Vagina (tissue), 2 donors: ENCODE results near the gene FITM2. TPM values are rescaled to one million over a fixed set of nuclear protein-coding genes. Genes with fewer than 3 reads are reported as not detected.
"Not testable (repeated sequence)": the region's sequence is repeated elsewhere in the genome, so short reads cannot be mapped to it uniquely, and the experiment has no call there.

ENCODE experiments used
- DNase-seq, 2 donors: peaks; one replicate each; pipeline ENCODE4 v3.0.0-alpha.2; 2017; ENCODE audit errors: extremely low spot score in 2 of 2
- H3K27ac ChIP-seq: fragments of 200-600 bp; sonication (generic); one replicate; pipeline ENCODE4 v1.5.1; 2019
- H3K27me3 ChIP-seq: fragments of 200-600 bp; sonication (generic); one replicate; pipeline ENCODE4 v1.5.1; 2019
- H3K36me3 ChIP-seq, 2 donors: fragments of 200-600 bp; sonication (generic); one replicate each; pipeline ENCODE4 v1.5.1; 2017 to 2019
- H3K4me1 ChIP-seq: fragments of 200-600 bp; sonication (generic); one replicate; pipeline ENCODE4 v1.5.1; 2019
- H3K4me3 ChIP-seq, 2 donors: fragments of 200-600 bp; sonication (generic); 1 replicate in 1 of 2; 2 replicates in 1 of 2; pipeline ENCODE4 v1.5.1; 2016 to 2019
- H3K9me3 ChIP-seq: fragments of 200-600 bp; sonication (generic); one replicate; pipeline ENCODE4 v1.5.1; 2019
- POLR2A ChIP-seq, 2 donors: fragments of 450-650 bp; IDR thresholded peaks; one replicate each; pipeline ENCODE4 v1.6.1; 2017; ENCODE audit warnings: antibody characterized with exemption in 2 of 2, mild to moderate bottlenecking in 2 of 2, moderate library complexity in 2 of 2
- POLR2AphosphoS5 ChIP-seq, 2 donors: sonication (generic); formaldehyde crosslinking; IDR thresholded peaks; one replicate each; pipeline ENCODE4 v1.9.0; 2017; ENCODE audit warnings: antibody characterized with exemption in 2 of 2, mild to moderate bottlenecking in 2 of 2, low read depth in 1 of 2; ENCODE audit not compliant: insufficient read depth in 1 of 2
- intact Hi-C: fragments of 100-400 bp; cut with DNase I; formaldehyde crosslinking; loops from one replicate; pipeline ENCODE4 v1.15.1; 2023
- total RNA-seq: library from RNA; depleted of rRNA; stranded (reverse); fragments of >200 nt; gene quantifications from one replicate; pipeline ENCODE4 v1.2.3, GENCODE V29; 2016
- TF ChIP-seq, protein P1 (sequence below), 3 experiments: fragments of 450-650 bp in 2 of 3; fragments of 200-600 bp in 1 of 3; sonication (generic) in 1 of 3; IDR thresholded peaks; one replicate each; pipeline ENCODE4 v1.5.1; 2017 to 2019; ENCODE audit warnings: antibody characterized with exemption in 3 of 3, mild to moderate bottlenecking in 2 of 3, moderate library complexity in 2 of 3

FITM2 gene
- total RNA-seq, 1 donor from 2014 or later: 7.4 TPM

DNA sequence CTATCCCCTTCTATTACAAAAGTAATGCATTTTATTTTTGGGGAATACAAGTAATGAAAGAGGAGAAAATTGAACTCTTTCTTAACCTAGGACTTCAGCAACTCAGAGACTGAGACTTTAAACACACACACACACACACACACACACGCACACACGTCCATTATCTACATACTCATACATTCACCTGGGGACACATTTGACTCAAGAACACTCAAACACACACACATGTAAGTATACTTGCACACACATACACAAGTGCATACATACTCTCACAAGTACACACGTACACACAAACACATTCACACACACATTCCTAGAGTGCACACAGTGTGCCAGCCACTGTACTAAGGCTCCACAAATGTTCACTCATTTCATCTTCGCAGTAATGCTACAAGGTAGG lies 23.7 kb upstream of the FITM2 start:
- intact Hi-C loops: no loop called here

DNA sequence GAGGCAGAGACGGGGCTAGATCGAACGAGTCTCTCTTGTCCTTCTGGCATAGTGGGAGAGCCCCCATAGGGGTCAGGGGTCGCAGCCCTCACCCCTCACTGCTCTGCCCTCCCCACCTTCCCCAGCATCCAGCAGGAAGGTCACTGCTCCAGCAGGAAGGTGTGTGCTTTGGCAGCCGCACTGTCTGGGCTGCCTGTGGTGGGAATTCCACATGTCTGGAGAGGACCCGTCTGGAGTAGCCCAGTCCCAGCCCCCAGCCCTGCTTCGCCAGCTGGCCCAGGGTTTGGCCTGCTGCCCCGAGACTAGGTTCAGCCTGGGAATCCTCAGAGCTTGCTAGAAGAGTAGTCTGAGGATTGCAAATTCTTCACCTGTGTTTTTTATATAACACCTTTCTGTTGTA lies 23.3 kb upstream of the FITM2 start:
- H3K4me3 ChIP-seq: no peak overlapping the region
- no peak overlapping the region for H3K27ac ChIP-seq
- no peaks in the 10 kb centered on the region for H3K36me3 ChIP-seq
- intact Hi-C loops: no loop called here
- no peaks in the 10 kb centered on the region for H3K9me3 ChIP-seq
- TF ChIP-seq POLR2AphosphoS5 (IDR thresholded peaks at IDR 0.05; ENCODE audit: insufficient read depth in 1 of 2, low read depth in 1 of 2): no peak
- no peak for TF ChIP-seq POLR2A (IDR thresholded peaks at IDR 0.05)
- TF ChIP-seq, protein P1, sequence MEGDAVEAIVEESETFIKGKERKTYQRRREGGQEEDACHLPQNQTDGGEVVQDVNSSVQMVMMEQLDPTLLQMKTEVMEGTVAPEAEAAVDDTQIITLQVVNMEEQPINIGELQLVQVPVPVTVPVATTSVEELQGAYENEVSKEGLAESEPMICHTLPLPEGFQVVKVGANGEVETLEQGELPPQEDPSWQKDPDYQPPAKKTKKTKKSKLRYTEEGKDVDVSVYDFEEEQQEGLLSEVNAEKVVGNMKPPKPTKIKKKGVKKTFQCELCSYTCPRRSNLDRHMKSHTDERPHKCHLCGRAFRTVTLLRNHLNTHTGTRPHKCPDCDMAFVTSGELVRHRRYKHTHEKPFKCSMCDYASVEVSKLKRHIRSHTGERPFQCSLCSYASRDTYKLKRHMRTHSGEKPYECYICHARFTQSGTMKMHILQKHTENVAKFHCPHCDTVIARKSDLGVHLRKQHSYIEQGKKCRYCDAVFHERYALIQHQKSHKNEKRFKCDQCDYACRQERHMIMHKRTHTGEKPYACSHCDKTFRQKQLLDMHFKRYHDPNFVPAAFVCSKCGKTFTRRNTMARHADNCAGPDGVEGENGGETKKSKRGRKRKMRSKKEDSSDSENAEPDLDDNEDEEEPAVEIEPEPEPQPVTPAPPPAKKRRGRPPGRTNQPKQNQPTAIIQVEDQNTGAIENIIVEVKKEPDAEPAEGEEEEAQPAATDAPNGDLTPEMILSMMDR (IDR thresholded peaks at IDR 0.05): no peak
- DNase-seq: no peak
- H3K4me1 ChIP-seq: no peaks in the 10 kb centered on the region
- no peaks in the 10 kb centered on the region for H3K27me3 ChIP-seq

More for the DNA sequence above, 23.7 kb upstream of the FITM2 start:
- Histone ChIP-seq H3K27ac (no peak overlapping the region), H3K36me3 (no peaks in the 10 kb centered on the region), H3K9me3 (no peaks in the 10 kb centered on the region), H3K4me3 (no peak overlapping the region), H3K27me3 (no peaks in the 10 kb centered on the region), H3K4me1 (no peaks in the 10 kb centered on the region)
- TF ChIP-seq POLR2A (IDR thresholded peaks at IDR 0.05) (no peak), POLR2AphosphoS5 (IDR thresholded peaks at IDR 0.05; ENCODE audit: insufficient read depth in 1 of 2, low read depth in 1 of 2) (no peak)
- TF ChIP-seq, protein P1 (IDR thresholded peaks at IDR 0.05): no peak
- DNase-seq: no peak

DNA sequence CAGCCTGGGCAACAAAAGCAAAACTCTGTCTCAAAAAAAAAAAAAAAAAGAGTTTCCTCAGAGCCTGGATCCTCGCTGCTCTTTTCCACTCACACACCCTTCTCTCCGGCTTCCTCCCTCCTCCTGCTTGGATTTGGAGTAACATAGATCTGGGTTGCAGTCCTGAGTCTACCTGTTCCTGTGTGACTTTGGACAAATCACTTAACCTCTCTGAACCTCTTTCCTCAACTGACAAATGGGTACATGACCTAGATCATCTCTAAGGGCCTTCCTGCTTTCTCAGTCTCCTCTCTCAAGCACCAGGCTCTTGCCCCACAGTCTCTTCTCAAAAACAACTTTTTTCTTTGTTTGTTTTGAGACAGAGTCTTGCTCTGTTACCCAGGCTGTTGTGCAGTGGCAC lies 20.2 kb upstream of the FITM2 start:
- TF ChIP-seq, protein P1 (IDR thresholded peaks at IDR 0.05): no peak
- no peak for TF ChIP-seq POLR2AphosphoS5 (IDR thresholded peaks at IDR 0.05; ENCODE audit: insufficient read depth in 1 of 2, low read depth in 1 of 2)
- no peak for TF ChIP-seq POLR2A (IDR thresholded peaks at IDR 0.05)
- H3K4me1 ChIP-seq: peaks cover 7% of the 10 kb centered on the region
- H3K9me3 ChIP-seq: no peaks in the 10 kb centered on the region
- H3K4me3 ChIP-seq: no peak overlapping the region
- no peaks in the 10 kb centered on the region for H3K36me3 ChIP-seq
- no peak for DNase-seq
- intact Hi-C loops: no loop called here
- H3K27me3 ChIP-seq: no peaks in the 10 kb centered on the region
- no peak overlapping the region for H3K27ac ChIP-seq

DNA sequence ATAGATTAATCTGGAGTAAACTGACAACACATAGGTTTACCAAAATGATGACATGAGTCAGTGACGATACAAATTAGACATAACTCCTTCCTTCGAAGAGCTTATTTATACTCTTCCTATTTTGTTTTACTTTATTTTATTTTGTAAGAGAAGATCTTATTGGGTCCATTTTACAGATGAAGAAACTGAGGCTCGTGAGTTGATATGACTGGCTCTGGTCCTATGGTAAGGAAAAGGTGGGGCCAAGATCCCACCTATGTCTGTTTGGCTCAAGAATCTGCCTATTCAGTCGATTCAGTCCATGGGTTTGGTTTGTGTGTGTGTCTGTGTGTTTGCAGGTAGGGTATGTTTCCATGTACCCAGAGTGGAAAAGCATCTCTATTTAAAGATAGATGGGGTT lies 17.4 kb upstream of the FITM2 start:
- peaks cover 7% of the 10 kb centered on the region for H3K4me1 ChIP-seq
- H3K27ac ChIP-seq: no peak overlapping the region
- no peak for DNase-seq
- H3K9me3 ChIP-seq: no peaks in the 10 kb centered on the region
- no peaks in the 10 kb centered on the region for H3K36me3 ChIP-seq
- H3K4me3 ChIP-seq: no peak overlapping the region
- intact Hi-C loops: no loop called here
- no peak for TF ChIP-seq POLR2A (IDR thresholded peaks at IDR 0.05)
- no peak for TF ChIP-seq POLR2AphosphoS5 (IDR thresholded peaks at IDR 0.05; ENCODE audit: insufficient read depth in 1 of 2, low read depth in 1 of 2)
- TF ChIP-seq, protein P1 (IDR thresholded peaks at IDR 0.05): no peak
- H3K27me3 ChIP-seq: no peaks in the 10 kb centered on the region

DNA sequence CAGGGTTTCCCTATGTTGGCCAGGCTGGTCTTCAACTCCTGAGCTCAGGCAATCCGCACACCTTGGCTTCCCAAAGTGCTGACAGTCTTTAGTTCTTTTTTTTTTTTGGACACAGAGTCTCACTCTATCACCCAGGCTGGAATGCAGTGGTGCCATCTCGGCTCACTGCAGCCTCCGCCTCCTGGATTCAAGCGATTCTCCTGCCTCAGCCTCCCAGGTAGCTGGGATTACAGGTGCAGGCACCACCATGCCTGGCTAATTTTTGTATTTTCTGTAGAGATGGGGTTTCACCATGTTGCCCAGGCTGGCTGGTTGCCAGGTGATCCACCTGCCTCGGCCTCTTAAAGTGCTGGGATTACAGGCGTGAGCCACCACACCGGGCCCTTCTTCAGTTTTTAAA lies 16.7 kb upstream of the FITM2 start:
- not testable (repeated sequence) for H3K27me3 ChIP-seq, H3K4me1 ChIP-seq, H3K4me3 ChIP-seq

More for the DNA sequence above, 16.7 kb upstream of the FITM2 start:
- DNase-seq, H3K36me3 ChIP-seq, intact Hi-C loops, H3K27ac ChIP-seq, H3K9me3 ChIP-seq: not testable (repeated sequence)
